T-helper 9 cell (primary cell): ENCODE data around the gene YBX1.
"Not testable (repeated sequence)": the region's sequence is repeated elsewhere in the genome, so short reads cannot be mapped to it uniquely, and the experiment has no call there.

Experiments used
- DNase-seq: peaks from one replicate; pipeline ENCODE4 v3.0.0-alpha.2; 2020

YBX1 gene

GRCh38 chr1:42751511-42752070 is 69.4 kb downstream of the YBX1 start:
- not testable (repeated sequence) for DNase-seq

- no peak for DNase-seq
These were observed 70.1 kb downstream of the YBX1 start for GRCh38 chr1:42752284-42752683.

GRCh38 chr1:42753070-42753469 is 70.9 kb downstream of the YBX1 start:
- no peak for DNase-seq
